ENCODE measurements around the gene SARS1.

SARS1 gene

DNA sequence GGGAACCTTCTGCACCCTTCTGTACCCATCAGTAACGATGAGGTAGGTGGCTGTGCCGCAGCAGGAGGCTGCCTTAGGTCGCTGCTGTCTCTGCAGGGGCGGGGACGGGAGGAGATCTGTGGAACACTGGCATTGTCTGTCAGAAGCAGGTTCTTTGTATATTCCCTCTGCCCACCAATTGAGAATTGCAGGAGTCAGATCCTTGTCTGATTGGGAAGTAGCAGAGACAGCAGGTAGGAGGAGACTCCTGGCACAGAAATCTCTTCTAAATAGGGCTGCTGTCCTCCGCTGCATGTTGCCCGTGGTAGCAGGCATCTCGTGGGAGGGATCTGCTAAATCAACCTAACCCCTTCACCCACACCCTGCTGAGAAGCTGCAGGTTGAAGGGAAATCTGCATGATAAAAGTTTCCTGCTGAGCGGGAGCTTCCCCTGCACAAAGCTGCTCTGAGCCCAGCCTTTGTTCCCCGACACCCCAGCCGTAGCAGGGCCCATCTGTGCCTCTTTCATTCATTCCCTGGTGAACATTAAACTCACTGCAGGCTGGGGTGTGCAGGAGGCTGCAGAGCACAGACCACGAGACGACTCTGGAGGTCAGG lies 15.9 kb downstream of the SARS1 start:
- no peak for DNase-seq

DNA sequence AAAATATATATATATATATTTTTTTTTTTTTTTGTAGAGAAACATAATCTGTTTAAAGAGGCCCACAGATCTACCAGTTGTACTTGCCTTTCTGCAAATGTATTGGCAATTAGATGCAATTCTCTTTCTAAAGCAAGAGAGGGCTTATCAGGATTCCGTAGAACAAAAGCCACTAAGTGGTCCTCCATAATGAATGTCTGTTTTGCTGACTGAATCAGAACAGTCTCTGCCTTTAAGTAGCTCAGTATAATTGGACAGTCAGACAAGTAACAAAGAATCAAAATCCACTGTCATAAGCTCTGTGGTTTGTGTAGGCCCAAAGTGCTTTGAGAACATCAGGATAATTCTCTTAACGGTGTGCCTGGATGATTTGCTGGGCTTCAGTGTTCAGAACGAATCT lies 17.3 kb downstream of the SARS1 start:
- no peak for DNase-seq

DNA sequence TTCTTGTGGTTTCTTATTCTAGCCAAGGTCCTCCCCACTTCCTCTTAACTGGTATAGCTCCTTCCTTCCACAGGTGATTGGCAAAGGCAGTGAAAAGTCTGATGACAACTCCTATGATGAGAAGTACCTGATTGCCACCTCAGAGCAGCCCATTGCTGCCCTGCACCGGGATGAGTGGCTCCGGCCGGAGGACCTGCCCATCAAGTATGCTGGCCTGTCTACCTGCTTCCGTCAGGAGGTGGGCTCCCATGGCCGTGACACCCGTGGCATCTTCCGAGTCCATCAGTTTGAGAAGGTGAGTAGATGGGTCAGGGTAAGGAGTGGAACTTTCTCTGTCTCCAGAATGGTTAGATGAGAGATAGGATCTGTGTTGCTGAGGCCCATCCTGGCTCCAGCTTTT lies 21.4 kb downstream of the SARS1 start:
- DNase-seq, result no peak

DNA sequence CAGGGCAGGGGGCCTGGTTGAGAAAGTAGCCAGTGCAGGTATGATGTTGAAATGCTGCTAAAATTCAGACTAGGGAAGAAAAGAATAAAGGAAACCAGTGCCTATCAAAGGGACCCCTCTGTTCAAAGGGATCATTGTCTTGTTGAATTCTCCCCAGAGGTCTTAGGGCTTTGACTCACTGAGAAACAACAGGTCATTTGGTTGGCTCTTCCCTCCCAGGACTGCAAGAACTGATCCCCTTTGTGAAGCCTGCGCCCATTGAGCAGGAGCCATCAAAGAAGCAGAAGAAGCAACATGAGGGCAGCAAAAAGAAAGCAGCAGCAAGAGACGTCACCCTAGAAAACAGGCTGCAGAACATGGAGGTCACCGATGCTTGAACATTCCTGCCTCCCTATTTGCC lies 23.8 kb downstream of the SARS1 start:
- no peak for DNase-seq

DNA sequence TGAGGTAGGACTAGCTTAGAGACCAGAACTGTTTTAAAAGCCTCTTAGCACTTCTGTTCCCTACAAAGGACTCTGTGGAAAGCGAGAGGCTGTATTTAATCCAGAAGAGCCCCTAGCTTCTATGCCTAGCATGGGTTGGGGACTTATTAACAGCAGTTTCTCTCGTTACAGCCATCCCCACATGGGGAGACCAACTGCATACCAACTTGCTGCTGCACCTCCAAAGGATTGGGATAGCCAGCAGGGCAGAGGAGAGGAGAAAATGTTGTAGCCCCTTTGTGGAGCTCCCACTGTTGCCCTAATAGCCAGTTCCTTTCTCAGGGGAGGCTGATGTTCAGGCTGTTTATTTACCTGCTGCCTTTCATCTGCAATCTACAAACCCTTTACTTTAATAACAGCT lies 24.7 kb downstream of the SARS1 start:
- no peak for DNase-seq

DNA sequence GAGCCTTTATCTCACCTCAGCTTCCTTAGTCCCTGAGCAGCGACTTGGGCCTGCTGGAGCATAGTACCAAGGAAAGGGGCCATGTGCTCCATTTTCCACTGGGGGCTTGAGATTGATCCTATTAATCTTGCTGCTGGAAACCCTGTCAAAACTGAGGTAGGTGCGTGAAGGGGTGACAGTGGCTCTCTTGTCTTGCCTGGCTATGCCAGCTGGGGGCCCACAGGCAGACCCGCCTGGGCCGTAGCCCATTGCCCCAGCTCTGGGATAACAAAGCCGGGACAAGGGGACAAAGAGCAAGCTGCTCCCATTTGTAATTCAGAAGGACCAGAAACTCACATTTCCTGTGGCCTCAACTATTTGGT lies 25.3 kb downstream of the SARS1 start:
- DNase-seq, result no peak

DNA sequence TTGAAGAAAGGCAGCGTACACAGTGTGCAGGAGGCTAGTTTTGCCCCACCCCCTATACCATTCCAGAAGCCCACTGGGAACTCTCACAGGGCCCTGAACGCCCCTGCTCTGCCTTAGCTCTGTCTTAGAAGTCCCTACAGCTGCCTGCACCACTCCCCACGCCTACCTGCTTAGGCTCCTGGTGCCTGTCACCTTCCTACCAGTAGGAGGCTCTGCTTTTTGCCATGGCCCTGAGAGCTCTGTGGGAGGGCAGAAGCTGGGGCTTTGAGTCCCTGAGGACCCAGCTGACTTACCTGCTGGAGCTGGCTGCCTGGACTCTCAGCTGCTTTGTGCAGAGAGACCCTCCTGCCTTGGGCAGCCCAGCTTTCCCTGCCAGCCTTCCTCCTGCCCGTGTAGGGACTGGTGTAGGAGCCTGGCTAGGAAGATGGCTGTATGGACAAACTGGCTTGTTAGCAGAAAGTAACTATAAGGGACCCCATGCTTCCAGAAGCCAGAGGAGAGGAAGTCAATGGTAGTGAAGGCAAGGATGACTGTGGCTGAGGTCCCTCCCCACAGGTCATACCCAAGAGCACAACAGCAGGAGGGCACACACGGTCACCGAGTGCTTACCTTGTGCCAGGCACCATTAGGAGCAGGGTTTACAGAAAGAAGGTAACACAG lies 25.8 kb downstream of the SARS1 start:
- DNase-seq, result no peak

DNA sequence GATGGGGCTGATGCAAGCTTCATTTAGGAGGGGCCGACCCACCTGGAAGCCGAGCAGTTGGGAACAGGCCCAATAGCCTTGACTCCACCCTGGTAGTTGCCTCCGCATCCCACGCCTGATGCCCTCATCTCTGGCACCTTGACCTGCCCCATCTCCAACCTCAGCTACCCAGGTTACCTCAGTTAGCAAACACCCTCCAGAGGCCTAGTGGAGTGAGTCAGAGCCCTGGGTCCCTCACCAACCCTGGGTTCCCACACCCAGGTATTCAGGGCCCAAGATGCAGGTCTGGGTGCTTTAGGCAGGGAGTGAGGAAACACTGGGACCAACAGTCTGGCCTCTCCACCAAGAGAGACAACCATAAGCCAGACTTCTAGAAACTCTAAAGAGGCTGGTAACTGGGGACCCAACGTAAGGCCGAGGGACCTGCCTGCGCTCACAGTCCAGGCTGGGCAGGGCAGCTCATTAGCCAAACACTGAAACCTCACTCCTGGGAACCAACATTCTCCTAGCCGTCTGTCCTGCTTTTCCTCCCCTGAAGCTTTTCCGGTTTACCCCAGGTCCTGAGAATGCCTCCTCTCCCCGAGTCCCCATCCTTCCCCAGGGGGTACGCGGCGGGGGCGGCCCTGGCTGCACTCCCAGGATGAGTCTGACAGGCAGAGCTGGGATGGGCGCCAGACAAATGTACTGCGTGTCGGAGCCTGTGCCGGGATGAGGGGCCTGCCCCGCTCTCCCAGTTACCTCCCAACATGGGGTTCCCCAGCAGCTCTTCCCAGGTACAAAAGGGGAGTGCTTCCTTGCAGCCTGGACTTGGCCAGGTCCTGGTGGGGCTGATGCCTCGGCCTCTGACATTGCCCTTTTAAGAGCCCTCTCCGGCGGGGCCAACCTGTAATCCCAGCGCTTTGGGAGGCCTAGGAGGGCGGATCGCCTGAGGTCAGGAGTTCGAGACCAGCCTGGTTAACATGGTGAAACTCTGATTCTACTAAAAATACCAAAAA lies 26.7 kb downstream of the SARS1 start:
- DNase-seq, result no peak

DNA sequence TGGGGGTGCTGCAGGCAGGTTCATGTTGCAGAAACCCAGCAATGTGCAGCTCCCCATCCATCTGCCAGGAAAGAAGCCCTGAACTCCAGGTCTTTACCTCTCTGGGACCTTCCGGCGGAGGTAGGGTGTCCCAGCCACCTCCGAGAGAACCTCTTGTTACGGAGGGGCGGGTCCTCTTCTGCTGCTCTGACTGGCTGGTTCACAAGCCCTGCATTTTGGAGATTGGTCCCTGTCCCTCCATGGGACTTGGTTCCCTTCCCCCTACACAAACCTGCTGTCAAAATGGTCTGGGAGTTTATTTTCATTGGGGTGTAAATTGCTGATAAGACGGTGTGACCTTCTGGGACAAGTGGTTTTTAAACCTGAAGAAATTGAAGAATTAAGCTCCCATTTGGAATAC lies 27.6 kb downstream of the SARS1 start:
- DNase-seq, result no peak

DNA sequence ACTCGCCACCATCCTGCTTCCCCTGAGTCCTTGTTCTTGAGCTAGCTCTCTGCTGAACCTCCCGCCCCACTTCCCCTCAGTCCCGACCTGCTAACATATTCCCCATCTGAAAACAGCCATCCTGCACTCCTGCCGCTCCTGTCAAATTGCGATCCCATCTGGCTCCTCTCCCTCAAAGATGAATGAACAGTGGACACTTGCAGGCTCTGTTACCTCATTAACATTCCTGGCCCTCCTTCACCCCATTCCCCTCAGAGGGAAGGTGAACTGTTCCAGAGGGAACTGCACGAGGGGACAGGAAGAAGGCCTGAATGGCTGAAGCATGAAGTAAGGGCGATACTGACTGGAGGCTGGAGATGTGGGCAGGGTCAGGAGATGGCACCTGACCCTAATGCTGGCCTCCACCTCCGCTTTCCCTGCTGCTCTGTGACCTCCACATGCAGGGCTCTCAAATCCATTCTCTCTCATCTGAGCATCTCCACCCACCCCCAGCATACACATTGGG lies 28.2 kb downstream of the SARS1 start:
- no peak for DNase-seq

DNA sequence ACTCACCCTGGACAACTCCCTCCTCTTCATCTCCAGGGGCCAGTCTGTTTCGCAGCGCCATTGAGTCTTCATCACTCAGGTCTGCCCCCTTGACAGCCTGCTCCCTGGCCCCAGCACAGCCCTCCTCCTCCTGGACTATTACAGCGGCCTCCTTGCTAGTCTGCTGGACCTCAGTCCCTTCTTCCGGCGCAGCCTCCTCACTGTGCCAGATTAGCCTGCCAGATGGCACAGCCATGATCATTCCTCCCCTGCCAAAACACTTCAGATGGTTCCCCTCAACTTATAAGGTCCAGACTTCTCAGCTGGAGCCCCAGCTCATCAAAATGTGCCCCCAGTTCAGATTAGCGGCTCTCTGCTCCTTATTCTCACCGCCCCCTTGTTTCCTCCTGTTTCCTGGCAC lies 28.7 kb downstream of the SARS1 start:
- no peak for DNase-seq

DNA sequence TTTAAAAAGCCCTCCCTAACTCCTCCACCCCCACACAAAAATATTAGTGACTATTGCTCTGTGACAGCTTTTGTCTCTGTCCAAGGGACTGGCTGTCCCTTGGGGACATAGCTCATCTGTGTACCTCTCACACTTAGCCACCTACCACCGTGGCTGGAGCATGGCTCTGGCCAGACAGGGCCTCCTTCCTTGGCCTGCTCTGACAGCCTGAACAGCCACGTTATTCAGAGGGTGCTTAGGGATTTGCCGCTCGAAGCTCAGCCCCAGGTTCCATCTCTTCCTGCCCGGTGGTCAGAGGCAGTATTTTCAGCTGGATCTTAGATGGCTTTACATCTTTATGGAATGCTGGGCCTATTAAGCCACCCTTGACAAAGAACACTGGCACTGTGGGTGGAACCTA lies 29.5 kb downstream of the SARS1 start:
- no peak for DNase-seq

DNA sequence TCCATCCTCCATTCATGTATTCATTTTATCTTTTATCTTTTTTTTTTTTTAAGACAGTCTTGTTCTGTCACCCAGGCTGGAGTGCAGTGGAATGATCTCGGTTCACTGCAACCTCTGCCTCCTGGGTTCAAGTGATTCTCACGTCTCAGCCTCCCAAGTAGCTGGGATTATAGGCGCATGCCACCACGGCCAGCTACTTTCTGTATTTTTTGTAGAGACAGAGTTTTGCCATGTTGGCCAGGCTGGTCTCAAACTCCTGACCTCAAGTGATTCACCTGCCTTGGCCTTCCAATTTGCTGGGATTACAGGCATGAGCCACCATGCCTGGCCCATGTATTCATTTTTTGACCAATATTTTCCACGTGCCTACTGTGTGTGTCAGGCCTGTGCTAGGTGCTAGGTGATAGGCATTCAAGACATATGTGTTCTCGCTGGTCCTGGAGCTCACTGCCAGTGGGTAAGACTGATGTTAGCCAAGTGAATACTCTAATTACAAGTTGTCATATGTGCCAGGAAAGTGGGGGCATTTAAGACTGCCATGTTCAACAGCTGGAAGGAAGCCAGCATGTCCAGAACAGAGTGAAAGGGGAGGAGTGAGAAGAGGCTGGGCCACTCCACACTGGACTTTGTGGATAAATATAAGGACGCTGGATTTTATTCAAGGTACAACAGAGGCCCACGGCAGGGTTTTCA lies 30.3 kb downstream of the SARS1 start:
- no peak for DNase-seq

DNA sequence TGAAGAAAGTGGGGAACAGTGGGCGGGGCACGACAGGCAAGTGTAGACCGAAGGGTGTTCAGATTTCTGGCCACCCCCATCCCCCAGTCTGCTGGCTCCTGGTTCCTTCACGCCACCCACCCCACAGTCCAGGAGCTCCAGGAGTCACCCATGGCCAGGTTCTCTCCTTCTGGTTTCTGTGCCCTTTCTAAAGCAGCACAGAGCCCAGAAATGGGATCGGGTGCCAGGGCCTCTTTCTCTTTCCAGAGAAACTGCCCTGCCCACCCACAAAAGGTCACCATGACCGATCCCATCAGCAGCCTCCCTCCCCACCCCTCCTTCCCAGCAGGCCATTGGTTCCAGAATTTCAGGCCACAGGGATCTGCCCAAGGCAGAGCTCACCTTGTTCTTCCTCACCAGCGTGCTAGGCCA lies 32.4 kb downstream of the SARS1 start:
- DNase-seq, result no peak

DNA sequence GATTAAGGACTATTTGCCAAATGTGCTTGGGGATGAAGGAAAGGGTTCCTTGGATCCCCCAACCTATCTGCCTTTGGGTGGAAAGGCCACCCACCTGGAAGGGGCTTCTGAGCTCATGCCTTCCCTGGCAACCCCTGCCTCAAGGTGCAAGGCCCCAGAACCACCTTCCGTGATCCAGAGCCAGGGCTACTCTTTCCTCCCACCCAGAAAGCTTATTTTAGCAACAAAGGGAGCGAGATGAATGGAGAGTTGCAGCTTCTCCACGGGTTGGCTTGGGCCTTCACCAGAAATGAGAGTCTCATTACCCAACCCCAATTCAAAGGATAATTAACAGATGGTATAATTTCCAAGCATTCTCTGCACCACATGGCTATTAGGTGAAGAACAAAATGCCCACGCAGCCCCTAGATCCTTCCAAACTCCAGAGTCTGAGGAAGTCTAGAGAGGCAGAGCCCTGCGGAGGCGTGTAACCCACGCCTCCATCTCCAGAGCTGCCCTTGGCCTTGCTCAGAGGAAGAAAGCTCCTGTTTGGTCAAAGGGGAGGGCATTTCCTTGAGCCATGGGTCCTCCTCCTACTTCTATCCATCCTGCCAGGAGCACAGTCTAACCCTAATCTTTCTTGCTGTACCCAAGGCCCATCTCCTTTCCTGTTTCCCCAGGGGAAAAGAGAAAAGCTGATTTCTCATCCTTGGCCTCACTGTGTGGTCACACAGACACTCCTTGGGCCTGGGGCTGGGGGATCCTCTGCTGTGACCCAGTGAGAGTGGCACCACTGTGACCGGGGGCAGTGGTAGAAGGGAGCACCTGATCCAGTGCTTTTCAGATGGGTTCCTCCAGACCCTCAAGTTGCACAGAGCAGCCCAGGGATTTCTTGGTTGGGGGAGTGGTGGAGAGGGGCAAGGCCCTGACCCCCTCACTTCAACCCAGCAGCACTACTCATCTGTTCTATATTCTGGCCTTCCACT lies 34.0 kb downstream of the SARS1 start:
- DNase-seq, result no peak

DNA sequence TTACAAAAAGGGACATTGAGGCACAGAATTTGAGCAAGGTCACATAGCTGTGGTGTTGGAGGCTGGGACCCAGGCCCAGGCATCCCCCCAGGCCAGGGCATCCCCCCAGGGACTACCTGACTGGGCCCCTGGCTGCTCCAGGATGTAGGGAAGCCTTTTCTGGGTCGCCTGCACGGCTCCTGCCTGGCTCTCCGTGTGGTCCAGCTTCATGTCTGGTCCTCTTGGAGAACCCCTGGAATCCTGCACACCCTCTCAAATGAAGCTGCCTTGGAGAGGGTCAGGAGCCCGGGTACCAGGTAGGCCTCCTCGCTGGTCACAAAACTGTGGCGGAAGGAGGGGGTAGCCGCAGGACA lies 34.7 kb downstream of the SARS1 start:
- no peak for DNase-seq

DNA sequence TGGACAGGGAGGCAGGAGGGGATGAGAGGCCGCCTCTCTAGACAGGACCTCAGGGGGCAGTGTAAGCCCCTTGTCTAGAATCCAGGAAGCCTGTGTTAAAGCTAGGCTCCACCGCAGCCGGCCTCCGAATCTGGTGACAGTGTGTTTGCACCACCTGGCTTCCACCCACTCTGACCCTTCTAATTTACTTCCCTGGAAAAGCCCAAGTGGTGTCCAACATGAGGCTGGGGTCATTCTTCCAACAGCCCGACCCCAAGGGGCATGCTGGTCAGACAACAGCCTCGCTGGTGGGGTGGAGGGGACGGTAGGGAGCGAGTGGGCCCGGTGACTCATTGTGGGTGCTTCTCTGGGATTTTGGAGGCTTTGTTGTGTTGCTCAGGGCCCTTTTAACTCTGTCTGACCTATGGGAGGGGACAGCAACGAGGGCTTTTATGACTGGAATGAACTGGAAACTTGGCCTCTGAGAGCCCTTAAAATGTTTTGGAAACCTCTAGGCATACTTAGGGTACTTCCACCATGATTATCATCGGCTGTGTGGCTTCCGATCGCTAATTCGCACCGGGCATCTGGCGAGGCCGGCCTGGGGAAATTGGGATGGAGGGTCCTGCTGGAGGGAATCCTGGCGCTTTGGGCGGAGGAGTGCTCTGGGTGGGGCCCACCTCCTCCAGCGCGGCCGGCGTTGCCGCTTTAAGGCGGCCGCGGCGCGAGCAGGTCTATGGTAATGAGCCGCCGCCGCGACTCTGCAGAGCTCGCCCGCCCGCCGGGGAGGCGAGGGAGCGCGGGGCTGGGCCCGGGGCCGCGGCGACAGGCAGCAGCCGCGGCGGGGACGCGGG lies 35.3 kb downstream of the SARS1 start, which contains the start of gene CELSR2:
CELSR2 (plus strand) TSS at position 743 of the 833 bp plus-strand sequence. CDS start 541 bp downstream, outside the sequence.
- DNase-seq, result peak; percentile 29 to 57

DNA sequence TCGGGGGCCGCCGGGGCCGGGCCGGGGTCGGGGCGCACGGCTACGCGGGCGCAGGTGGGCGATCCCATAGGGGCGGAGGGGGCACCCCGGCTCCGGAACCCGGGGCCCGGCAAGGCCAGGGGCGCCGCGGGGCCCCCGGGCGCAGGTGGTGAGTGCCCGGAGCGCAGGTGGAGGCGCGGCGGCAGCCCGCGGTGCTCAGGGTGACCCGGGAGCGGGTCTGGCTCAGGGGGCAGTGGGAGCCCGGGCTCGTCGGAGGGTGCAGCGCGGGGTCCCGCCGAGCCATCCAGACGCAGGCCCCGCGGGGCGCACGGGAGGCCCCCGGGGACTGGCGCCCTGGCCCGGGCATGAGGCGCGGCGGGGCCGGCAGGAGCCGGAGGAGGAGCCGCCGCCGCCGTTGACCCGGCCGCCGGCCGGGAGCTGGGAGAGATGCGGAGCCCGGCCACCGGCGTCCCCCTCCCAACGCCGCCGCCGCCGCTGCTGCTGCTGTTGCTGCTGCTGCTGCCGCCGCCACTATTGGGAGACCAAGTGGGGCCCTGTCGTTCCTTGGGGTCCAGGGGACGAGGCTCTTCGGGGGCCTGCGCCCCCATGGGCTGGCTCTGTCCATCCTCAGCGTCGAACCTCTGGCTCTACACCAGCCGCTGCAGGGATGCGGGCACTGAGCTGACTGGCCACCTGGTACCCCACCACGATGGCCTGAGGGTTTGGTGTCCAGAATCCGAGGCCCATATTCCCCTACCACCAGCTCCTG lies 36.1 kb downstream of the SARS1 start:
- DNase-seq, result no peak

DNA sequence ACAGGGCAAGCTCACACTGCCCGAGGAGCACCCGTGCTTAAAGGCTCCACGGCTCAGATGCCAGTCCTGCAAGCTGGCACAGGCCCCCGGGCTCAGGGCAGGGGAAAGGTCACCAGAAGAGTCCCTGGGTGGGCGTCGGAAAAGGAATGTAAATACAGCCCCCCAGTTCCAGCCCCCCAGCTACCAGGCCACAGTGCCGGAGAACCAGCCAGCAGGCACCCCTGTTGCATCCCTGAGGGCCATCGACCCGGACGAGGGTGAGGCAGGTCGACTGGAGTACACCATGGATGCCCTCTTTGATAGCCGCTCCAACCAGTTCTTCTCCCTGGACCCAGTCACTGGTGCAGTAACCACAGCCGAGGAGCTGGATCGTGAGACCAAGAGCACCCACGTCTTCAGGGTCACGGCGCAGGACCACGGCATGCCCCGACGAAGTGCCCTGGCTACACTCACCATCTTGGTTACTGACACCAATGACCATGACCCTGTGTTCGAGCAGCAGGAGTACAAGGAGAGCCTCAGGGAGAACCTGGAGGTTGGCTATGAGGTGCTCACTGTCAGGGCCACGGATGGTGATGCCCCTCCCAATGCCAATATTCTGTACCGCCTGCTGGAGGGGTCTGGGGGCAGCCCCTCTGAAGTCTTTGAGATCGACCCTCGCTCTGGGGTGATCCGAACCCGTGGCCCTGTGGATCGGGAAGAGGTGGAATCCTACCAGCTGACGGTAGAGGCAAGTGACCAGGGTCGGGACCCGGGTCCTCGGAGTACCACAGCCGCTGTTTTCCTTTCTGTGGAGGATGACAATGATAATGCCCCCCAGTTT lies 36.9 kb downstream of the SARS1 start:
- no peak for DNase-seq
